ENCODE results near the gene INPP4A. TPM values are rescaled to one million over a fixed set of nuclear protein-coding genes. Genes with fewer than 3 reads are reported as not detected.

INPP4A gene
- total and polyA plus RNA-seq, 9 of the 15 experiments (the other 6 are each of a cell fraction or from before 2014, with no cell fraction given): 1.8 to 15.7 (median 8.3) TPM

- no peaks in the 10 kb centered on the region for H3K27me3 ChIP-seq (ENCODE audit: control insufficient read depth in 2 of 2, insufficient read depth in 2 of 2, low read length in 2 of 2)
- in situ Hi-C loops (cut with MboI): no loop called here
- H3K9me3 ChIP-seq (replicated peaks; ENCODE audit: control insufficient read depth, insufficient read depth, low read depth, low read length): no peaks in the 10 kb centered on the region
- intact Hi-C loops (cut with micrococcal nuclease): no loop called here
- no peak overlapping the region for H3K27ac ChIP-seq (ENCODE audit: extremely low read depth, low read depth, low read length)
- H2AFZ ChIP-seq (ENCODE audit: low read depth, low read length): no peak overlapping the region
- no peak overlapping the region for H3K4me3 ChIP-seq
- H3K4me2 ChIP-seq (ENCODE audit: insufficient read depth, low read length): no peak overlapping the region
- no peaks in the 10 kb centered on the region; the same call in 1 of the 2 replicates for H4K20me1 ChIP-seq (replicated peaks; ENCODE audit: control insufficient read depth, insufficient read depth, low read length)
- CTCF ChIA-PET (ENCODE audit: low intra/inter-chr PET ratio): interaction anchor here (1.0 kb wide), 1 partner anchor 158 kb away, joined by 4 read pairs; no protein-coding TSS in a partner anchor
- no TSS peak for BruUV-seq (replicated peaks)
- H3K4me1 ChIP-seq (replicated peaks in 1 of 2; ENCODE audit: control insufficient read depth in 2 of 2, insufficient read depth in 2 of 2, low read length in 2 of 2): no peaks in the 10 kb centered on the region
- ATAC-seq (no peak), FAIRE-seq (no peak), DNase-seq (ENCODE audit: extremely low read depth in 1 of 4, low spot score in 3 of 4) (no peak)
- 100% methylated on average over 3 of the region's 5 CpGs for WGBS (ENCODE audit: insufficient coverage, low coverage, missing lambda C conversion rate)
- H3K9ac ChIP-seq (ENCODE audit: insufficient read depth in 1 of 2, low read depth in 2 of 2, low read length in 2 of 2): peak overlapping the region in 1 of 2 experiments; percentile 48; a peak in 1 of 4 replicates
- H3K36me3 ChIP-seq (ENCODE audit: control insufficient read depth, insufficient read depth, low read length): peaks cover 27% of the 10 kb centered on the region; the same call in 2 of the 3 replicates
- H3K79me2 ChIP-seq (ENCODE audit: control insufficient read depth, insufficient read depth, low read length): no peaks in the 10 kb centered on the region
- TF ChIP-seq HSF4 (CRISPR knock-in tag; IDR thresholded peaks at IDR 0.05; ENCODE audit: borderline replicate concordance) (no peak), NCOA1 (IDR thresholded peaks at IDR 0.05; ENCODE audit: low read depth) (no peak), BRD4 (IDR thresholded peaks at IDR 0.05) (no peak), CEBPG (CRISPR knock-in tag; IDR thresholded peaks at IDR 0.05) (no peak), CEBPG (tag; conservative IDR thresholded peaks at IDR 0.05 in 1 of 2, IDR thresholded peaks at IDR 0.05 in 1 of 2) (no peak), CBX2 (IDR thresholded peaks at IDR 0.05; ENCODE audit: insufficient read depth, low read length, poor library complexity, severe bottlenecking) (no peak), NFE2L1 (tag; IDR thresholded peaks at IDR 0.05; ENCODE audit: borderline replicate concordance, low read depth) (no peak), SNAPC5 (CRISPR knock-in tag; IDR thresholded peaks at IDR 0.05) (no peak)
- POLR2A ChIA-PET: interaction anchor here (2.3 kb wide), 1 partner anchor 10 kb away, joined by 11 read pairs; no protein-coding TSS in a partner anchor
- no peaks in the 10 kb centered on the region for H3K9me1 ChIP-seq (ENCODE audit: control insufficient read depth, insufficient read depth, low read length)
Measured at GRCh38 chr2:98570356-98570755, 125.7 kb downstream of the INPP4A start.
